Measurements from ENCODE around the gene GRIN2A. TPM values are rescaled to one million over a fixed set of nuclear protein-coding genes. Genes with fewer than 3 reads are reported as not detected.
A peak's percentile ranks its signal among the peaks of the same experiment; 100 is the strongest.

Gene GRIN2A
- total RNA-seq, 2 donors from 2014 or later, result 0.27 to 2.5 TPM

DNA sequence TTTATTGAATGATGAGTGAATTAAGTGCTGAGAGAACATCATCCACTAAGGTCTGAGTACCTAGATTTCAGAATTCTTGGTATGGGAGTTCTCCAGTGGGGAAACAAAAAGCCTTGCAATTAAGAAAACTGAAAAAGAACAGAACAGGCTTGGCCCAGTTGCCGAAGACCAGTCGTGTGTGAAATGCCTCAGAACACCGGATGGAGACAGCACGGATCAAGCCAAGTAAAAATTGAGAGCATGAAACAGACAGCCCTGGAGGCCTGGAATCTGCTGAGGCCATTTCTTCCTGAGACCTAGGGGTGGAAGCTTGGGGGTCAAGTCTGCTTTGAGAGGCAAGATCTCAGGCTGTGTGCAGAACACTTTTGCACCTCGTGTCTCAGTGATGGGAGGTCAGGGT is 43.3 kb downstream of the GRIN2A start:
- DNase-seq (ENCODE audit: low spot score) (no peak), ATAC-seq (ENCODE audit: insufficient number of reproducible peaks, low FRiP score, low read depth) (no peak)
- TF ChIP-seq, protein P1, sequence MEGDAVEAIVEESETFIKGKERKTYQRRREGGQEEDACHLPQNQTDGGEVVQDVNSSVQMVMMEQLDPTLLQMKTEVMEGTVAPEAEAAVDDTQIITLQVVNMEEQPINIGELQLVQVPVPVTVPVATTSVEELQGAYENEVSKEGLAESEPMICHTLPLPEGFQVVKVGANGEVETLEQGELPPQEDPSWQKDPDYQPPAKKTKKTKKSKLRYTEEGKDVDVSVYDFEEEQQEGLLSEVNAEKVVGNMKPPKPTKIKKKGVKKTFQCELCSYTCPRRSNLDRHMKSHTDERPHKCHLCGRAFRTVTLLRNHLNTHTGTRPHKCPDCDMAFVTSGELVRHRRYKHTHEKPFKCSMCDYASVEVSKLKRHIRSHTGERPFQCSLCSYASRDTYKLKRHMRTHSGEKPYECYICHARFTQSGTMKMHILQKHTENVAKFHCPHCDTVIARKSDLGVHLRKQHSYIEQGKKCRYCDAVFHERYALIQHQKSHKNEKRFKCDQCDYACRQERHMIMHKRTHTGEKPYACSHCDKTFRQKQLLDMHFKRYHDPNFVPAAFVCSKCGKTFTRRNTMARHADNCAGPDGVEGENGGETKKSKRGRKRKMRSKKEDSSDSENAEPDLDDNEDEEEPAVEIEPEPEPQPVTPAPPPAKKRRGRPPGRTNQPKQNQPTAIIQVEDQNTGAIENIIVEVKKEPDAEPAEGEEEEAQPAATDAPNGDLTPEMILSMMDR (IDR thresholded peaks at IDR 0.05), result no peak
- H3K36me3 ChIP-seq, result no peaks in the 10 kb centered on the region
- peaks cover 0 to 14% of the 10 kb centered on the region in 2 donors for H3K4me1 ChIP-seq (ENCODE audit: control insufficient read depth in 1 of 2, low read depth in 2 of 2)
- H3K9me3 ChIP-seq, result no peaks in the 10 kb centered on the region
- no peaks in the 10 kb centered on the region for H3K27me3 ChIP-seq (replicated peaks; ENCODE audit: insufficient read depth)
- H3K27ac ChIP-seq, result no peak overlapping the region
- no peak overlapping the region for H3K4me3 ChIP-seq

DNA sequence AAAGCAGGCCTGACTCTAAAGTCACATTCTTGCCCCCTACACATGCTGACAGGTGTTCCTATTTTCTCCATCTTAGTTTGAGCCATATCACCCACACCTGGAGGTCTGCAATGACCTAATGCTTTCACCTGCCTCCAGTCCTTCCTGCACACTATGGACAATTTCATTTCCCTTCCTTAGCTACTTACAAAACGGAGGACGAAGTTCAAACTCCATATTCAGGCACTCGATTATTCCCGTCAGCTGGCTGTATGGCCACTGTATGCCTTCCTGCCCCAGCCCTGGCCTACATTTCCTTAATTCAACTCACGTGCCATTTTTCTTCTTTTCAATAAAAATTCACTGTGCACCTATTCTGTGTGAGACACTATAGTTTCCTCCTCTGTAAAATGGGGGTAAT is 44.9 kb downstream of the GRIN2A start:
- H3K27ac ChIP-seq, result no peak overlapping the region
- TF ChIP-seq, protein P1 (IDR thresholded peaks at IDR 0.05), result no peak
- DNase-seq (ENCODE audit: low spot score) (no peak), ATAC-seq (ENCODE audit: insufficient number of reproducible peaks, low FRiP score, low read depth) (no peak)
- no peak overlapping the region for H3K4me3 ChIP-seq
- H3K27me3 ChIP-seq (replicated peaks; ENCODE audit: insufficient read depth), result no peaks in the 10 kb centered on the region
- no peaks in the 10 kb centered on the region for H3K36me3 ChIP-seq
- H3K4me1 ChIP-seq (ENCODE audit: control insufficient read depth in 1 of 2, low read depth in 2 of 2), result peaks cover 0 to 14% of the 10 kb centered on the region in 2 donors
- H3K9me3 ChIP-seq, result no peaks in the 10 kb centered on the region

DNA sequence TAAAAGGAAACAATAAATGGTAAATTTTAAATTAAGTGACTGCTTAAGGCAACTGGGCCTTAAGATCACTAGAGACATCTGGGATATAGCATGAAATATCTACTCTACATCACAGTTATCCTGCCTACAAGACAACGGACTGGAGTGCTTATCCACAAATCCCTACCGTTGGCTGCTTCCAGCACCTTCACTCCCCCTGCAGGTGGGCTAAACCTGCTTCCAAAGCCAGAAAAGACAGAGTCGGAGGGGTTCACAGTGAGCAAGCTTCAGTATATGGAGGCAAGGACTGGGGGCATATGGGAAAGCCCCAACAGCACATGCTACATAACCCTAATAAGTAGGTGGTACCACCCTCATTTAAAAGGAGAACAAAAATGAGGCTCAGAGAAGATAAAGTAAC is 45.3 kb downstream of the GRIN2A start:
- TF ChIP-seq, protein P1 (IDR thresholded peaks at IDR 0.05), result no peak
- H3K4me1 ChIP-seq (ENCODE audit: control insufficient read depth in 1 of 2, low read depth in 2 of 2), result peaks cover 0 to 14% of the 10 kb centered on the region in 2 donors
- H3K9me3 ChIP-seq, result no peaks in the 10 kb centered on the region
- no peaks in the 10 kb centered on the region for H3K36me3 ChIP-seq
- no peaks in the 10 kb centered on the region for H3K27me3 ChIP-seq (replicated peaks; ENCODE audit: insufficient read depth)
- H3K4me3 ChIP-seq, result no peak overlapping the region
- ATAC-seq (ENCODE audit: insufficient number of reproducible peaks, low FRiP score, low read depth), result no peak
- no peak overlapping the region for H3K27ac ChIP-seq
- no peak for DNase-seq (ENCODE audit: low spot score)

DNA sequence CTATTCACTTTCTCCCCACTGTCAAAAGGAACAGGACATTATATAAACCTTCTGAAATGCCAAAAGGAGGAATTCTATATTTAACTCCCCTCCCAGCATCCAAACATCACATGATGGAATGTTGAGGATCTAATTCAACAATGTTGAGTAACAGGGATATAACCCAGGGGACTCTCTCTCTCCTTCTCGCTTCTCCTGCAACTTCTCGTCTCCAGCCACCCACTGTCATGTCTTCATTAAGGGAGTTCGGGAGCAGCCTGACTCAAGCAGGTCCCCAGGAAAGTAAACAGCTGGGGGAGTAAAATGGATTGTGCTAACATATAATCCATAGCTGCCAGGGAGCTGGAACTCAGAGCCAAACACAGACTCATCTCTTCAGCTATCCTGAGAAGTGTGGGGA is 51.7 kb downstream of the GRIN2A start:
- peak overlapping the region; percentile 35 to 38 for H3K27ac ChIP-seq
- no peak overlapping the region for H3K4me3 ChIP-seq
- ATAC-seq (ENCODE audit: insufficient number of reproducible peaks, low FRiP score, low read depth), result no peak
- no peaks in the 10 kb centered on the region for H3K9me3 ChIP-seq
- no peaks in the 10 kb centered on the region for H3K27me3 ChIP-seq (replicated peaks; ENCODE audit: insufficient read depth)
- H3K36me3 ChIP-seq, result no peaks in the 10 kb centered on the region
- DNase-seq (ENCODE audit: low spot score), result no peak
- peaks cover 17 to 46% of the 10 kb centered on the region in 2 donors for H3K4me1 ChIP-seq (ENCODE audit: control insufficient read depth in 1 of 2, low read depth in 2 of 2)
- TF ChIP-seq, protein P1 (IDR thresholded peaks at IDR 0.05), result no peak

DNA sequence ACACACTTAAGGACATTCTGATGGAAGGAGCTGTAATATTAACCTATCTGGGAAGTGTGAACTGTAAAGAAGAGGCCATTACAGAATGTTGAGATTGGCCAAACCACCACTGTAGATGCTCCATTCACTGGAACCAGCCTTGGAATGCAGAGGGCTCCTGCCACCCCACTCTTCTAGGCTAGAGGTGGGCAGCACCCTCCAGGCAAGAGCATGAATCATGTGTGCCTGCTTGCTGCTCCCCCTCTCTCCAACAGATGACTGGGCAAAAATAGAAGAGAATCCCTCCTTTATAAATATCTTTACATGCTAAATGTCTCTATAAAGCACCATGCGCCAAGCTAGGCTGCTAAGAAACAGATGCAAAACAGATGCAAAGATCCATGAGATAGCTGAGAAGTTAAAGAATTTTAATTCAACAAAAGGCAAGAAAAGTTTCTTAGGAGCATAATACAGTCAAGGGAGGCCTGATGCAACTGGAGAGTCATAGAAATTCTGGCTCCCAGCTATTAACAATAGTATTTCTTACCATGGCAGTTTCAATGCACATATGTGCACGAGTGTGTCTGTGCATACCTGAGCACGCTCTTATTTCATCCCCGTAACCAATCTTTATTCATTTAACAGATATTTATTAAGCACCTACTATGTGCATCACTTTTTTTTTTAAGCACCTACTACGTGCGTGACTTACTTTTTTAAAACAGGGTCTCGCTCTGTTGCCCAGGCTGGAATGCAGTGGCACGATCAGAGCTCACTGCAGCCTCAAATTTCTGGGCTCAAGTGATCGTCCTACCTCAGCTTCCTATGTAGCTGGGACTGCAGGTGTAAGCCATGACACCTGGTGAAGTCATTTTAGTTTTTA is 53.6 kb downstream of the GRIN2A start:
- no peak overlapping the region for H3K27ac ChIP-seq
- H3K27me3 ChIP-seq (replicated peaks; ENCODE audit: insufficient read depth), result no peaks in the 10 kb centered on the region
- TF ChIP-seq, protein P1 (IDR thresholded peaks at IDR 0.05), result no peak
- peaks cover 17 to 56% of the 10 kb centered on the region in 2 donors for H3K4me1 ChIP-seq (ENCODE audit: control insufficient read depth in 1 of 2, low read depth in 2 of 2)
- no peaks in the 10 kb centered on the region for H3K36me3 ChIP-seq
- no peak for DNase-seq (ENCODE audit: low spot score)
- no peak overlapping the region for H3K4me3 ChIP-seq
- H3K9me3 ChIP-seq, result no peaks in the 10 kb centered on the region
- ATAC-seq (ENCODE audit: insufficient number of reproducible peaks, low FRiP score, low read depth), result no peak
